GM21786 (cell line): ENCODE data around the gene KLHL25.

Source experiments
- ATAC-seq: cut with Tn5 transposase; IDR thresholded peaks from one replicate; pipeline ENCODE4 v1.9.1; 2021; ENCODE audit not compliant: unreplicated experiment

The KLHL25 gene

DNA sequence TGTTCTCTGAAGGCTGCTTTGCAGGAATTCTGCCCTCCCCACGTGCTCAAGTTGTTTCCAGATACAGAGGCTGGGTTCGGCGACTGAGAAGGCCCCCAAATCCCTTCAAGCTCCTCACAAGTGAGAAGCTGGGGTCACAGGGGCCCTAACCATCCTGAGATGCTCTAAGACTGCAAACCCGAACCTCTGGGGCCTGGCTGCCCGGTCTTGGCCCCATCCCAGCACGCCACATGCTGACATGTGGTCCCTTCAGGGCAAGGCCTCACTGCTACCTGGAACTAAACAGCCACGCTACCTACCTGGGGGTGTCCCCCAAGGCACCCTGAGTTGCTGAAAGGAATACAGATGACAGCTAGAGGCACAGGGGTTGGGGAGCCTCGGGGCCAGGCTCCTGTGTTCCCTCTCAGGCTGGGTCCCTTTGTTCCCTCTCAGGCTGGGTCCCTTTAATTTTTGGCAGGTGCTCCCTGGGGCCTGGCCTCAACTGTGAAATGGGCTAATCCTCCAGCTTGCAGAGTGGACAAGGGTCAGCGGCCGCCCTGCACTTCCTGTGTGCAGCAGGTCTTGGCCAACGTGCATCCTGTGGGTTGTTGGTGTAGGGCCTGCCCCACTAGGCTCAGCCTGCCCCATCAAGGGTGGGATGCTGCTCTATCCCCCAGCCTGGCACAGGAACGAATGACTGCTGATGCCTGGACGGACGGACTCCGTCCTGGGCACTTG is 32.5 kb downstream of the KLHL25 start:
- ATAC-seq: no peak

DNA sequence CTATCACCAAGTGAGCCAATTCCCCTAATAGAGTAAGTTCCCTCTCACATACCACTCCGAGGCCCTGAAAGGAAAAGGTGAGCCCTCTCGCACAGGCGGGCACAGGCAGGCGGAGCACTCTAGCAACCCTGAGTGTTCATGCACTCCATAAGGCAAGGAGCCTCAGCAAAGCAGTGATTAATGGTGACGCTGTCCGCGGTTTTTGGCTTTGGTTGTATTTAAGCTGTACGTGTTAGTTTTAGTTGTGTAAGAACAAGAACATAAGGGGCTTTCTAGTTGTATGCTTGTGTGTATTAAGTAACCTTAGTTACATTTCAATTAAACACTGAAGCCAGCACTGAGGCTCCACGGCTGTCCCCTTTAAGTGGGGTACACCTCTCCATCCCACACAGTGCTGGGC is 33.1 kb downstream of the KLHL25 start:
- ATAC-seq: no peak

DNA sequence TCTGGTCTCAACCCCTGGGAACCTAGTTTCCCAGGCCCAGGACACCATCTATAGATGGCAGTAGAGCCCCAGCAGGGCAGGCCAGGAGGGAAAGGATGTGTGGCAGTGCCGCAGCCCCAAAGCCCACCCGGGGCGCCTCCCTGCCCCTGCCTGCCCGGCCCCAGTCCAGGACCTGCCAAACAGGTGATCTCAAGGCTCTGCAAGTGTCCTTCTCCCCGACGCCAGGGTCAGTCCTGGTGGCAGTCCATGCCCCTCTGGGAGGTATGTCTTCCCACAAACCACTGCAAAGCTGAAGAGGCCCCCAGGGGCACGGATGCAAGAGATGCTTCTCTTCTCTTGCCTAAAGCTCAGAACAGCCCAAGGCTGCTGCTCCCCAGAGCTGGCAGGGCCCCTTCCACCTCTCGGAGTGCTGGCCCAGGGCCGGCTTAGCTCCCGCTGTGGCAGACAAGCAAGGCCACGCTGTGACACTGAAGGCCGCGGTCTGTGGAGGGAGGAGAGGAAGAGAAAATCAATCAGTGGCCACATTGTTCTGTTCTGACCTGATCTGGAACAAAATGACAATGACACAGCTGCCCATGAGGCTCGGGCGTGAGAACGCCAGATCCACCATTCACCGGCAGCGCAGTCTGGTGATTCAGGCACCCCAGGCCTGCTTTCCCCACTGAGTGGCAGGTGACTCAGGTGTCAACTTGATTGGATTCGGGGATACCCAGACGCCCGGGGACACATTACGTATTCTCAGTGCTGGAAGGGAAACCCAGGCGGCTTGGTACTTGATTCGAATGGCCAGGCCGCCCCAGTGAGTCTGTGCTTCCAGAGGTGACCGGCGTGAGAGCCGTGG is 34.0 kb downstream of the KLHL25 start:
- ATAC-seq: no peak

DNA sequence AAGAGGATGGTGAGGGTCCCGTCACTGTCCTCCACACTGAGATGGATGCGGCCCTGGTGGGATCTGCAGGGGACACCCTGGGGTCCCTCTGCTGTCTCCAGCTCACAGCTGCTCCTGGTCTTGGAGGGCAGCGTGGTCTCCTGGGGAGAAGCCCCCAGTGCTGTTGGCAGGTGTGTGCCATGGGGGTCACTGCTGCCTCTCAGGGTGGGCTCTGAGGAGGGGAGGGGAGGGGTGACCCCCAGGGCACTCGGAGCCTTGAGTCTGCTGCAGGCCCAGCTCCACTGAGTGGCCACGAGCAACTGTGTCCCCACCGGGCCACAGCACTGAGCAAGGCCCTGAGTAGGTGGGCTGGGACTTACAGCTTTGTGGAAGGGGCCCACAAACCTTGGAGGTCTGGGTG is 34.7 kb downstream of the KLHL25 start:
- ATAC-seq: no peak

DNA sequence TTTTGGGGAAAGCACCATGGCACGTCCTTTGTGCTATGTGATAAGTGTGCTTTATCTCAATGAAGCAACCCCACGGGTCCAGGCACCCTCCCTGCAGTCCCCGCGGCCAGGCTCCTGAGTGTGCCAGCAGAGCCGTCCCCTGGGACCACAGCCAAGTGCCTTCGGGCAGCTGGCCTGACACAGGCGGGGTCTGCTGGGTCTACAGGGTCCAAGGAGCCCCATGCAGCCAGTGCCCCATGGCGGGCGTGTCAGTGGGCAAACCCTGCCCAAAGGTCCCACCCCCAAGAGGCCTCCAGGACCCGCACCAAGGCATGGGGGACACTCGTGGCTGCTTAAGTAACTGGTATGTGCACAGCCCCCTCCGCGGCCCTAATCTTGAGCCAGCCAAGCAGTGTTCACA is 35.3 kb downstream of the KLHL25 start:
- no peak for ATAC-seq

DNA sequence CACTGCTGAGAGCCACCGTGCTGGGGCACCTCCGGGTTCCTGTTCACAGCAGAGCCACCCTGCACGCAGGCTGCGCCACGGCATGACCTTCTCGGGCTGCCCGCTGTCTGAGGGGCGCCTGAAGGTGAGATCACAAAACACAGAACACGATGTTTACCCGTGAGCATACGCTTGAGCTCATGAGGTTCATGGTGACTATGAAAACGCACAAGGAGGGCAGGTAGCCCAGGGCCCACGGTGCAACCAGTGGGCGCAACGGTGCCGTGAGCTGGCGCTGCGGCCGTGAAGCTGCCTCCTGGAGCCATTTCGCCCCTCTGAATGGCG is 36.1 kb downstream of the KLHL25 start:
- no peak for ATAC-seq

DNA sequence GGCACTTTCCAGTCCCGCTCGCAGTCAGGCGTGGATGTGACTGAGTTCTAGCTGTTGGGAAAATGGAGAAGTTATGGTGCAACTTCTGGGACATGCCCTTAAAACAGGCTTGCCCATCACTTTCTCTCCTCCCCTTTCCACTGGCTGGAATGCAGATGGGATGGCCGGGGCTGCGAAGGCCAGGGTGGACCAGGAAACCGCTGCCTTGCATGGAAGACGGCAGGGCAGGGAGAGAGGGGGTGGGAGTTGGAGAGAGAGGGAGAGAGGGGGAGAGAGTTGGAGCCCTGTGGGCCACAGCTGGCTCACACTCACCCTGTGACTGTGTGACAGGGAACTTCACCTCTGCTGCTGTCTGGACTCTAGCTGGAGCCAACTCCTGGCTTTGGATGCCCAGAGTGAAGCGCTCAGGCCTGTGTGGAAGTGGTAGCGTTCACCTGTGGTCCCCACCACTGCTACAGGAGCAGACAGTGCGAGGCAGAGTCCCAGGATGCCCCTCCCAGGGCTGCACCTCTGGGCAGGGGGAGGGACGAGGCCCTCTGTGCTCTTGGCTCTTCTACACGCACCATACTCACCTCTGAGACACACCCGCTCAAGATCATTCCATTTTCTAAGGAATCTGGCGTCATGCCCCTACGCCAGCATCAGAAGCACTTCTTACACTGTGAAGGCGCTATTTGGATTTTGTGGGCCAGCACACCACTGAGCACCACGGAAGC is 36.6 kb downstream of the KLHL25 start:
- no peak for ATAC-seq

DNA sequence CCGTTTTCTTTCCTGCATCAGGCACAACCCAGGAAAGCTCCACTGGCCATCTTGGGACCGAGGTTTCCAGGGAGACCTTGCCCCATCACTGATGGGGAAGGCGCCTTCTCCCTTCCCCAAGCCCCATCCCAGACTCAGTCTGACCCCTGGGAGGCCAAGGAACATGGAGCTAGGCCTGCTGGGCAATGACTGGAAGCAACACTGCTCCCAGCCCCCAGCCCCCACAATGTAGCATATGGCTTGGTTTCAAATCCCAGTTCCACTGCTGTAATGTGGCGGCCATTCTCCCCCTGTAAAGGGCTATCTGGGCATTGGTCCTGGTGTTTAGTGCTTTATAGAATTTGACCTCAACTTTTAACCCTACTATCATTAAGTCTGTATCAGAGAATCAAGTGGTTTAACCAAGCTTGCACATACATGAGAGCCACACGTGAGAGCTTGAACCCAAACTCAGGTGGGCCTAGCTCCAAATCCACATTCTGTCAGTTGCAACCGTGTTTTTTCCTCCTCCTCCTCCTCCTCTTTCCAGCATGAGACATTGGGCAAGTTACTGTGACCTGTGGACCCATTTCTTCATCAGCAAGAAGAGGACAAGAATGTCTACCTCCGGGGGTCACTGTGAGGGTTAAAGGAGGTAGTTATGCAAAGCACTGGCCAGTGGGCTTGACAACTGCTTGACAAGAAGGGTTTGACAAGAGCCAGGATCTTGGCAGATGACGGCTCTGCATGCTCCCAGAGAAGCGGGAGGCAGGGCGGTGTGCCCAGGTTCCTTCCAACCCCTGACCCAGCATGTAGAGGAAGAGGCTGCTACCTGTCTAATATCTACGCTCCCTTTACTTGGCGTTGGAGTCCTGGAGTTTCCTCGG is 37.4 kb downstream of the KLHL25 start:
- ATAC-seq: no peak

DNA sequence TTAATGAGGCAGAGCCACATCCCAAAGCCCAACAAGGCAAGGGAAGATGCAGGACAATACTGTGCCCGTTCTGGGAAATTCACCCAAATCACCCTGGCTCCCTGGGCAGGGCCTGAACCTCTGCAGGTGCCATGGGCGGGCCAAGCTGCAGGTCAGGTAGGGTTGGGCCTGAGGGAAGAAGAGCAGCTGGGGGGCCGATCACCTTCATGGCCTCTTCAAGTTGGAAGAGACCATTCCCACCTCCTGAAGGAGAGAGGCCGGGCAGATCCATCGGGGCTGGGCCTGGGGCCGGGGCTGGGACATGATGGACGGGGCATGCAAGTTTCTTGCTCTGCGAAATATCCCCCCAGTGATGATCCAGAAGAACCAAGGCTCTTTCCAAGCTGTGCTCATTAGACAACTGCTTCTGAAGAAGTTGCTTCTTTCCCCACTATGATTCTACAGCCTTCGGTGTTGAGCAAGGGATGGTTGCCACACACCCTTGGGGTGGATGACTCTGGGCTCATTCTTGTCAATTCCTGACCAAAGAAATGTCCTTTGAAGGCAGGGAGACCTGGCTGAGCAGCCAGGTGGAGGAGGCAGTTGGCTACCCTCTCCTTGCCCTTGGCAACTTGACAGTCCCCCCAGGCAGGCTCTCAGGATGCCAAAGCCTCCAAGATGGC is 38.2 kb downstream of the KLHL25 start:
- ATAC-seq: no peak

DNA sequence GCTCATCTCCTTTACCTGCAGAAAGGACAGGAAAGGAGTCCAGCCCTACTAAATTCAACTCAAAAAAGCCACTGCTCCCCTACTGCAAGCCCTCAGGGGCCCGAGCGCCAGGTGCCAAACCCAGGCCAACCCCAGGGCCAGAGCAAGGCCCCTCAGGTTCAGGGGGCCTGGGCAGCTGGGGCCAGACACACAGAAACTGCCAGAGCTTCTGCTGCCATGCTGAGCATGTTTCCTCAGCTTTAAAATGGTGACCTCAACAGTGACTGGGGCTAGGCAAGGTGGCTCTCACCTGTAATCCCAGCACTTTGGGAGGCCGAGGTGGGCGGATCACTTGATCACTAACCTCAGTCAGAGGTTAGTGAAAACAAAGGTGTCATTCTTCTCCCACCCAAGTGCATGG is 38.8 kb downstream of the KLHL25 start:
- ATAC-seq: no peak

DNA sequence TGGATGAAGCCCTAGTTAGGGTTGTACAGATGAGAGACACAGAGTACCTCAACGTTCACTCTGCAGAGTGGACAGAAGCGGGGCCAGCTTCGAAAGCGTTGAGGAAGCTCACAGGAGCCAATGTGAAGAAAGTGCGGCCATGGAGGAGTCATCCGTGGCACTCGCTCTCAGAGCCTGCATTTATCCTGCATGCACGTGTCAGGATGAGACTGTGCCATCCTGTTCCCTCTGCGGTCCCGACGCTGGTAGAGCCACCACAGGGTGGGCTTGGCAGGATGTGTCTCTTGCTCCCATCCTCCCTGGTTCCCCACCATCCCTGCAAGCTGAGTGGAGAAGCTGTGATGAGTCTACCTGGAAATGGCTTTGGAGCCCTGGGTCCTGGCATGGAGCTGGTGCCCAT is 39.3 kb downstream of the KLHL25 start:
- ATAC-seq: no peak

DNA sequence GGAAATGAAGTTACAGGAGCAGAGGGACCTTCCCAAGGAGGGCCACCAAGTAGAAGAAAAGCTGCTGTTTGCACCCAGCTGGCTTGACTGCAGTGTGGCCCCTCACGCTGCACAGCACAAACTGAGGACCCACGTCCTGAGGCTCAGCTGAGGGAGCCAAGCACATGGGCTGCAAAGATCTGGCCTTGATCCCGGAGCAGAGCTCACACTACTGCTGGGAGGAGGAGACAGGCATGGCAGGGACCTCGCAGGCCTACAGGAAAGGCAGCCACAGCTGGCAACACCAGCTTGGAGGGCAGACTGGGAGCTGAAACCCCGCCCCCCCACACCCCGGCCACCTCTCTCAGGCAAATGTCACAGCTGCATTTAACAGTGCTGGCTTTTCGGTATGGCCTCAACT is 39.7 kb downstream of the KLHL25 start:
- no peak for ATAC-seq

DNA sequence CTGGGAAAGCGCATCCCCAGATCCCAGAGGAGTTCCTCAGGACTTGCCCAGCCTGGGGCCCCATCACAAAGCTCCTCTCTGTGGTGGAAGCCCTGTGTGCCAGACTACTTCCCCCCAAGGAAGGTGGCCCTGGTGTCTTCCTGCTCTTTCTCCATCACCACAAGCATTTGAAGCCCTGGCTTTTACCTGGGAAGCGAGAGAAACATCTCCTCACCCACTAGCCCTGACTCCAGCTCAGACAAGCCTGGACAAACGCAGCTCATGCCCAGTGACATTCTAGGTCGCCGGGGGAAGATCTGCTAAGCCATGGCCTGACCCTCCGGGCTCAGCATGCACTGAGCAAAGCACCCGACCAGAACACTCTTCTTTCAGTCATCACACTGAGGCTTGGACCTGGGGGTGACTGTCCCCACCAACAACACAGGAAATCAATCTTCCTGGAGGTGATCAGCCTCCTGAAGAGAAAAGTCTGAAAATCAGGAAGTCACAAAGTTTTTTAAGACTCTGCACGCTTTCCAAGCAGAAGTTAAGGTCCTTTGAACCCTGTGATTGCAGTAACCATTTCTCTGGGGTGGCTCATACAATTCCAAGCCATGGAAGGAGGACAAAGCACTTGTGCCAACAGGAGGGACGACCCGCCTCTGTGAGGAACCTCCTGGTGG is 40.8 kb downstream of the KLHL25 start:
- ATAC-seq: no peak

DNA sequence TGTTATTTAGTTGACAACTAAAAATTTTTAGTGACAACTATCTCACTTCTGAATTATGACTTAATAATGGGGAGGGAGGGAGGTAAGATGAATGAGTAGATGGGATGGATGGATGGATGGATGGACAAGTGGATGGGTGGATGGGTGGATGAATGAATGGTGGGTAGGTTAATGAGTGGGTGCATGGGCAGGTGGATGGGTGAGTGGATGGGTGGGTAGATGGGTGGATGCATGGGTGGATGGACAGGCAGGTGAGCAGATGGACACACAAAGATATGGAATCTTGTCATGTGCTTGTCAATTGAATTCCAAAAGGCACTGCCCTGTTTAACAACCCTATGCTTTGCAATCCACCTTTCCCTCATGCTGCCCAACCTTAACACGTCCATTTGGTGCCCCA is 41.5 kb downstream of the KLHL25 start:
- no peak for ATAC-seq

DNA sequence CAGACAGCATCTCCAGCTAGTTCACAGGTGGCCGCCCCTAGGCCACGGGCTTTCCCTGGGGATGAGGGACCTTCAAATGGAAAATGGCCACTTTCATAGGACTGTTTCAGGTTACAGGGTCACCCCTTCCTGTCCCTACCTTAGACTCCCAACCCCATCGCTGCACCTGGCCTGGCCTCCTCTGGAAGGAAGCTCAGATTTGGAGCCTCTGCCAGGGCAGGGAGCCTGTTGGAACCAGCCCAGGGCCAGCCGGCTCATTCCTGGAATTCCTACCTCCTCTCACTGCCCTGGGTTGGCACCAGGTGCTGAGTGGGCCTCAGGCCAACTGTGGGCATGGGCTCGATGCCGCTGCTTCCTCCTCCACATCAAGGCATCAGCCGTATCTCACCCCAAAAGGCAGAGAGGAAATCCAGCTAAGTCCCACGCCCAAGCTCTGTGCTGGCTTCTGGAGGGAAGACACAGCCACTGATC is 42.2 kb downstream of the KLHL25 start:
- no peak for ATAC-seq

DNA sequence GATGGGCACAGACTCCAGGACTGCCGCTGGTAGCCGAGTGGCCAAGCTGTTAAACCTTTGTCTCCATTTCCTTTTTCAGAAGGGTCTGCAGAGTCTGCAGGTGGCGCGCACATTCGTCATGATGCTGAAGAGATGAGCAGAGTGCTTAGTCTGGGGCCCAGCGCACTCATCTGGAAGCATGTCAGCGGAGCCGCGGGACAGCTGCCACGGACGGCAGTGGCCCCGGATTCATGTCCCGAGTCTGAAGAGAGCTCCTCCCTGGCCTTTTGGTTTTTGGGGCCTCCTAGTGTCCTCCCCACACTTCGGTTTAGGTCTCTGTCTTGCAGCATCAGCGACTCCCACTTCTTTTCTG is 42.6 kb downstream of the KLHL25 start:
- no peak for ATAC-seq

DNA sequence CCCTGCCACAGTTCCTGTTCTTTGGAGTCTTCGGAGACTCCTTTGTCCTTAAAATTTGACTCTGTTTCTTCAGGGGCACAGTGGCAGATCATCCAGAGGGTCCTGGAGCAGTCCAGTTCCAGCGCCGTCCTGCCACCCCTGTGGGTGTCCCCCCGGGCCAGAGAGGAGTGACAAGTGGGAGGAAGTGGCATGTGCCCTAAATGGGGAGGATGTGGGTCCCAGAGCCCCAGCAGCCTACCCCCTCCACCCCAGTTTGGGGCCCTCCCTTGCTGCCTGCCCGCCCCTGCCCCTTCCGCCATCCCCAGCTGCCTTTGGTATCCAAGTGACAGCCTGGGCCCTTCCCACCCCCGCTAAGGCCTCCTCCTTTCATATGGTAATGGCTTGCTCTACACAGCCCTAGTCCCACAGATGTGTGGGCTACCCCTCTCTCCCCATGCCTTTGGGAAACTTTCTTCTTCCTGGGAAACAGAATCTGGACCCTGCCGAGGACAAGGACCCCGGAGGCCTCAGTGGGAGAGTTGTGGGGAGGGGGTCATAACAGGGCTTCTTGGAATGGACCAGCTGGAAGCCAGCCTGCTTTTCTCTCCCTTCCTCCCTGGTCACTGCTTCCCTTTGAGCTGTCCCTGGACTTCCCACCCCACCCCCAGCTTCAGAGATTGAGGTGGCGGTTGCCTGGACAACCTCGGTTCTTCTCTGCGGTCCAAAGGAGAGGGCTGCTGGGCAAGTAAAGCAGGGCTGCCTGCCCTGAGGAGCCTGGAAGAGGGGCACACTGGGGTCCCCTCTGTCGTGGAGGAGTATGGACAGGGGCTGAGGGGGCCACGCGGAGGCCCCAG is 43.2 kb downstream of the KLHL25 start:
- ATAC-seq: no peak

DNA sequence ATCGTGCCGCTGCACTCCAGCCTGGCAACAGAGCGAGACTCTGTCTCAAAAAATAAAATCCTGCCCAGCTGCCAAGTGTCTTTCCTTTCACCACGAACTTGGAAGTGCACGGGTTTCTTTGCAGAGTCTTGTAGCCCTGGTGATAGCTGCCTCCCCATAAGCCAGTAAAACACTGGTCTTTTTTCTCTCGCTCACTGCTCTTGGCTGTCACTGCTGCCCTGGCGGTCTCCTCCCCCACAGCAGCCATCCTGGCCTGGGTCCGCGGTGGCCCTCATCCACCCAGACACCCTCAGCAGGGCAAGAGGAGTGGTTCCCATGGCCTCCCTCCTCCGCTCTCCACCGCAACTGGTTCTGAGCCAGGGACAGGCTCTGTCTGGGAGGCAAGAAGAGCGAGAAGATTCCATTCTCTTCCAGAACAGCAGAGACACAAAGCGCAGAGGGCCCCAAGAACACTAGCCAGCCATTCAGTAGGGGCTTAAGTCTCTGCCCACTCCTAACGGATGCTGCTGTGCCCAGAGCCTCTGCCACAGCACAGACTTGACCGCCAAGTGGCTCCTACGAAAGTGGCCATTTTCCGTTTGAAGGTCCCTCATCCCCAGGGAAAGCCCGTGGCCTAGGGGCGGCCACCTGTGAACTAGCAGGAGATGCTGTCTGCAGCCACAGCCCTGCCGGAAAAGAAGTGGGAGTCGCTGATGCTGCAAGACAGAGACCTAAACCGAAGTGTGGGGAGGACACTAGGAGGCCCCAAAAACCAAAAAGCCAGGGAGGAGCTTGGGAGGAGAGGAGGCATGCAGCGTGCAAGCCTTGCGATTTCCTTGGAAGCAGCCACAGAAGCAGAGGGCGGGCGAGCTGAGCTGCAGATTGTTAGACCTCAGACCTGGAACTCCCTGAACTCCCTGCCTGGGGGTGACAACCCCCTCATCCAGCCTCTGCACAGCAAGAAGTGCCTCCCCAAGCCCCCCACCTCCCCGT is 44.1 kb downstream of the KLHL25 start:
- no peak for ATAC-seq
